Measurements from ENCODE around the gene SLC34A1.

GRCh38 chr5:177430972-177431316, 46.7 kb downstream of the SLC34A1 start:
- TF ChIP-seq CTCF (IDR thresholded peaks at IDR 0.05; ENCODE audit: low read length), result no peak
- no peak for TF ChIP-seq EZH2 (IDR thresholded peaks at IDR 0.05; ENCODE audit: borderline replicate concordance, low read length)

Data from OCI-LY1 (cell line).